A549 (cell line): ENCODE results near the gene TM6SF1. TPM values are rescaled to one million over a fixed set of nuclear protein-coding genes. Genes with fewer than 3 reads are reported as not detected.

Source experiments
- ATAC-seq, 2 experiments: fragments of 200-7000 bp in 1 of 2; fragments of >200 bp in 1 of 2; cut with Nextera tagmentation in 1 of 2; cut with Tn5 transposase in 1 of 2; 3 replicates each; pipeline versions ENCODE4 v1.8.0 to v1.9.1; 2018 to 2020; ENCODE audit warnings: mild to moderate bottlenecking in 1 of 2, moderate library complexity in 1 of 2
- CTCF ChIA-PET: fragments of 300-600 bp; sonication (Branson Sonifier 250); formaldehyde crosslinking; extraction: SDS; loops from one replicate; lab custom pipeline; 2021; ENCODE audit warnings: antibody characterized with exemption, inconsistent platforms; lab: Yijun Ruan, JAX
- POLR2A ChIA-PET: fragments of 350-600 bp; formaldehyde crosslinking; extraction: SDS; loops from one replicate; lab custom pipeline; 2021; ENCODE audit warnings: antibody characterized with exemption, inconsistent platforms; lab: Yijun Ruan, JAX
- DNase-seq, 2 experiments: peaks; one replicate each; pipeline versions ENCODE4 v3.0.0 to v3.0.0-alpha.2; 2011 to 2016; ENCODE audit warnings: low read depth in 1 of 2, low spot score in 1 of 2
- FAIRE-seq: peaks from 2 replicates; lab custom pipeline; 2011; peaks lifted over from hg19 to GRCh38; lab: Jason Lieb, UNC
- H3K27ac ChIP-seq, 2 experiments: fragments of >200 bp; sonication (Bioruptor Twin); formaldehyde crosslinking; 3 replicates each; pipeline ENCODE4 v1.5.1; 2016 to 2017
- H3K4me1 ChIP-seq: fragments of >200 bp; sonication (Bioruptor Twin); formaldehyde crosslinking; 3 replicates; pipeline ENCODE4 v1.6.1; 2016
- H3K4me2 ChIP-seq: fragments of >200 bp; sonication (Bioruptor Twin); formaldehyde crosslinking; 3 replicates; pipeline ENCODE4 v1.6.1; 2016
- H3K4me3 ChIP-seq: fragments of >200 bp; sonication (Bioruptor Twin); formaldehyde crosslinking; 3 replicates; pipeline ENCODE4 v1.5.1; 2016
- H3K9me3 ChIP-seq: fragments of >200 bp; sonication (Bioruptor Twin); formaldehyde crosslinking; 3 replicates; pipeline ENCODE4 v1.6.1; 2016
- CBX8 ChIP-seq: fragments of 200-600 bp; sonication (generic); IDR thresholded peaks from 2 replicates; pipeline ENCODE4 v1.6.1; 2016
- CHD2 ChIP-seq: fragments of 150-350 bp; IDR thresholded peaks from 2 replicates; pipeline ENCODE4 v1.6.1; 2014; ENCODE audit warnings: low read length; ENCODE audit not compliant: partially characterized antibody
- ELK1 ChIP-seq: fragments of 150-350 bp; IDR thresholded peaks from 2 replicates; pipeline ENCODE4 v1.6.1; 2014; ENCODE audit warnings: low read depth, mild to moderate bottlenecking, low read length
- EP300 ChIP-seq, 2 experiments: fragments of >200 bp; sonication (Bioruptor Twin); formaldehyde crosslinking; IDR thresholded peaks; 2 replicates in 1 of 2; 3 replicates in 1 of 2; pipeline ENCODE4 v1.6.1; 2016 to 2017
- ESRRA ChIP-seq: fragments of 150-350 bp; IDR thresholded peaks from 2 replicates; pipeline ENCODE4 v1.6.1; 2014; ENCODE audit warnings: mild to moderate bottlenecking, low read length, borderline replicate concordance
- FOSB ChIP-seq: fragments of 250-450 bp; sonication (Bioruptor Pico); IDR thresholded peaks from 2 replicates; pipeline ENCODE4 v1.5.0; 2020; ENCODE audit warnings: mild to moderate bottlenecking, moderate library complexity
- FOXS1 ChIP-seq: fragments of 250-450 bp; sonication (Bioruptor Pico); IDR thresholded peaks from 2 replicates; pipeline ENCODE4 v1.5.0; 2020; ENCODE audit warnings: mild to moderate bottlenecking, moderate library complexity
- HES2 ChIP-seq: fragments of >200 bp; sonication (Bioruptor Twin); formaldehyde crosslinking; IDR thresholded peaks from 2 replicates; pipeline ENCODE4 v1.6.1; 2016
- HOXA7 ChIP-seq: fragments of 250-450 bp; sonication (Bioruptor Pico); IDR thresholded peaks from 2 replicates; pipeline ENCODE4 v1.5.0; 2020; ENCODE audit warnings: mild to moderate bottlenecking, moderate library complexity
- HOXB13 ChIP-seq: fragments of 250-450 bp; sonication (Bioruptor Pico); IDR thresholded peaks from 2 replicates; pipeline ENCODE4 v1.5.0; 2020; ENCODE audit warnings: low read depth, mild to moderate bottlenecking, moderate library complexity
- HOXB5 ChIP-seq: fragments of 250-450 bp; sonication (Bioruptor Pico); IDR thresholded peaks from 2 replicates; pipeline ENCODE4 v1.5.0; 2020; ENCODE audit warnings: mild to moderate bottlenecking, moderate library complexity
- KDM1A ChIP-seq: fragments of 200-600 bp; sonication (generic); IDR thresholded peaks from 2 replicates; pipeline ENCODE4 v1.6.1; 2016; ENCODE audit warnings: low read depth, mild to moderate bottlenecking
- KDM5A ChIP-seq: fragments of 200-600 bp; sonication (generic); IDR thresholded peaks from 2 replicates; pipeline ENCODE4 v1.6.1; 2016; ENCODE audit warnings: antibody characterized with exemption, mild to moderate bottlenecking
- NFE2L2 ChIP-seq: fragments of 150-350 bp; conservative IDR thresholded peaks from 2 replicates; pipeline ENCODE4 v1.6.1; 2014; ENCODE audit warnings: low read length
- NPAS2 ChIP-seq: fragments of 250-450 bp; sonication (Bioruptor Pico); IDR thresholded peaks from 2 replicates; pipeline ENCODE4 v1.8.0; 2022; ENCODE audit warnings: mild to moderate bottlenecking, moderate library complexity, borderline replicate concordance
- PHF8 ChIP-seq: fragments of 200-600 bp; sonication (generic); IDR thresholded peaks from 2 replicates; pipeline ENCODE4 v1.6.1; 2016; ENCODE audit warnings: low read depth, mild to moderate bottlenecking, antibody characterized with exemption, moderate library complexity, borderline replicate concordance
- POLR2A ChIP-seq: IDR thresholded peaks from 2 replicates; pipeline ENCODE4 v1.6.1; 2012; ENCODE audit warnings: mild to moderate bottlenecking, low read length
- POLR2AphosphoS2 ChIP-seq: conservative IDR thresholded peaks from 2 replicates; pipeline ENCODE4 v1.6.1; 2012; ENCODE audit warnings: low read length, improper control_type of control experiment, inconsistent platforms
- RAD21 ChIP-seq, 2 experiments: fragments of >200 bp in 1 of 2; sonication (Bioruptor Twin) in 1 of 2; formaldehyde crosslinking in 1 of 2; IDR thresholded peaks in 1 of 2; conservative IDR thresholded peaks in 1 of 2; 2 replicates in 1 of 2; 3 replicates in 1 of 2; pipeline ENCODE4 v1.6.1; 2012 to 2018; ENCODE audit warnings: inconsistent platforms in 1 of 2
- RARB ChIP-seq: fragments of 250-450 bp; sonication (Bioruptor Pico); IDR thresholded peaks from 2 replicates; pipeline ENCODE4 v1.8.0; 2021; ENCODE audit warnings: mild to moderate bottlenecking, moderate library complexity
- RCOR1 ChIP-seq: fragments of 150-350 bp; IDR thresholded peaks from 2 replicates; pipeline ENCODE4 v1.6.1; 2014; ENCODE audit warnings: antibody characterized with exemption, low read length, low read depth
- RFX5 ChIP-seq: fragments of 450-650 bp; IDR thresholded peaks from 2 replicates; pipeline ENCODE4 v1.7.1; 2014; ENCODE audit warnings: antibody characterized with exemption, mild to moderate bottlenecking, moderate library complexity
- SMC3 ChIP-seq: fragments of >200 bp; sonication (Bioruptor Twin); formaldehyde crosslinking; IDR thresholded peaks from 3 replicates; pipeline ENCODE4 v1.6.1; 2018; ENCODE audit warnings: inconsistent platforms
- TP53 ChIP-seq: fragments of 250-450 bp; sonication (Bioruptor Pico); IDR thresholded peaks from 2 replicates; pipeline ENCODE4 v1.5.0; 2021; ENCODE audit warnings: mild to moderate bottlenecking, moderate library complexity
- WGBS: methylation state at CpG from one replicate; pipeline ENCODE4 v1.1.6; 2017; ENCODE audit errors: missing lambda C conversion rate; 5-methylcytosine and 5-hydroxymethylcytosine counted together
- polyA plus RNA-seq, 4 experiments: library from polyadenylated mRNA; depleted of rRNA in 3 of 4; stranded (reverse); fragments of >200 nt; fragmentation: RNase III in 1 of 4; extraction: RNeasy Plus Mini Kit Qiagen cat#74134 plus additional on column Dnase treatment in 1 of 4; gene quantifications; 2 replicates in 3 of 4; 3 replicates in 1 of 4; pipeline ENCODE4 v1.2.3, GENCODE V29; 2011 to 2017
- TF ChIP-seq, protein P1 (sequence below): fragments of 250-450 bp; sonication (Bioruptor Pico); IDR thresholded peaks from 2 replicates; pipeline ENCODE4 v1.5.0; 2020; ENCODE audit warnings: low read depth, mild to moderate bottlenecking, moderate library complexity
- TF ChIP-seq, protein P2 (sequence below): fragments of >200 bp; sonication (Bioruptor Twin); formaldehyde crosslinking; IDR thresholded peaks from 3 replicates; pipeline ENCODE4 v1.6.1; 2016
- TF ChIP-seq, protein P3 (sequence below): IDR thresholded peaks from 2 replicates; pipeline ENCODE4 v1.6.1; 2012; ENCODE audit warnings: low read depth, borderline replicate concordance
- TF ChIP-seq, protein P4 (sequence below): fragments of 200-600 bp; sonication (generic); IDR thresholded peaks from 2 replicates; pipeline ENCODE4 v1.6.1; 2016; ENCODE audit warnings: antibody characterized with exemption, mild to moderate bottlenecking, moderate library complexity

Gene TM6SF1
- polyA plus RNA-seq, 2 of the 4 experiments (the other 2 are of a cell fraction), result 1.1 TPM; not detected in 1

GRCh38 chr15:83104141-83104540 is 3.3 kb upstream of the TM6SF1 start:
- 72% methylated on average over 4 of the region's 4 CpGs for WGBS
- Histone ChIP-seq H3K9me3 (no peaks in the 10 kb centered on the region), H3K27ac (no peak overlapping the region), H3K4me1 (peaks cover 9% of the 10 kb centered on the region; the same call in 1 of the 3 replicates), H3K4me2 (no peak overlapping the region), H3K4me3 (no peak overlapping the region)
- CTCF ChIA-PET, result interaction anchor here (0.7 to 1.0 kb wide), 2 partner anchors 27 to 1261 kb away, joined by 3 read pairs; no protein-coding TSS in a partner anchor
- FAIRE-seq (no peak), ATAC-seq (no peak), DNase-seq (no peak)
- TF ChIP-seq, protein P1, sequence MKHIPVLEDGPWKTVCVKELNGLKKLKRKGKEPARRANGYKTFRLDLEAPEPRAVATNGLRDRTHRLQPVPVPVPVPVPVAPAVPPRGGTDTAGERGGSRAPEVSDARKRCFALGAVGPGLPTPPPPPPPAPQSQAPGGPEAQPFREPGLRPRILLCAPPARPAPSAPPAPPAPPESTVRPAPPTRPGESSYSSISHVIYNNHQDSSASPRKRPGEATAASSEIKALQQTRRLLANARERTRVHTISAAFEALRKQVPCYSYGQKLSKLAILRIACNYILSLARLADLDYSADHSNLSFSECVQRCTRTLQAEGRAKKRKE (CRISPR knock-in tag), result no peak
- TF ChIP-seq SMC3 (no peak), TP53 (CRISPR knock-in tag) (no peak), FOXS1 (no peak), POLR2A (no peak), ELK1 (no peak), FOSB (no peak), HES2 (no peak), POLR2AphosphoS2 (no peak), HOXB5 (CRISPR knock-in tag) (no peak), KDM1A (no peak), CHD2 (no peak), PHF8 (no peak), KDM5A (no peak), NPAS2 (CRISPR knock-in tag) (no peak)
- TF ChIP-seq, protein P2, sequence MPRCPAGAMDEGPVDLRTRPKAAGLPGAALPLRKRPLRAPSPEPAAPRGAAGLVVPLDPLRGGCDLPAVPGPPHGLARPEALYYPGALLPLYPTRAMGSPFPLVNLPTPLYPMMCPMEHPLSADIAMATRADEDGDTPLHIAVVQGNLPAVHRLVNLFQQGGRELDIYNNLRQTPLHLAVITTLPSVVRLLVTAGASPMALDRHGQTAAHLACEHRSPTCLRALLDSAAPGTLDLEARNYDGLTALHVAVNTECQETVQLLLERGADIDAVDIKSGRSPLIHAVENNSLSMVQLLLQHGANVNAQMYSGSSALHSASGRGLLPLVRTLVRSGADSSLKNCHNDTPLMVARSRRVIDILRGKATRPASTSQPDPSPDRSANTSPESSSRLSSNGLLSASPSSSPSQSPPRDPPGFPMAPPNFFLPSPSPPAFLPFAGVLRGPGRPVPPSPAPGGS, result no peak
- TF ChIP-seq, protein P3, sequence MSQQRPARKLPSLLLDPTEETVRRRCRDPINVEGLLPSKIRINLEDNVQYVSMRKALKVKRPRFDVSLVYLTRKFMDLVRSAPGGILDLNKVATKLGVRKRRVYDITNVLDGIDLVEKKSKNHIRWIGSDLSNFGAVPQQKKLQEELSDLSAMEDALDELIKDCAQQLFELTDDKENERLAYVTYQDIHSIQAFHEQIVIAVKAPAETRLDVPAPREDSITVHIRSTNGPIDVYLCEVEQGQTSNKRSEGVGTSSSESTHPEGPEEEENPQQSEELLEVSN, result no peak
- TF ChIP-seq, protein P4, sequence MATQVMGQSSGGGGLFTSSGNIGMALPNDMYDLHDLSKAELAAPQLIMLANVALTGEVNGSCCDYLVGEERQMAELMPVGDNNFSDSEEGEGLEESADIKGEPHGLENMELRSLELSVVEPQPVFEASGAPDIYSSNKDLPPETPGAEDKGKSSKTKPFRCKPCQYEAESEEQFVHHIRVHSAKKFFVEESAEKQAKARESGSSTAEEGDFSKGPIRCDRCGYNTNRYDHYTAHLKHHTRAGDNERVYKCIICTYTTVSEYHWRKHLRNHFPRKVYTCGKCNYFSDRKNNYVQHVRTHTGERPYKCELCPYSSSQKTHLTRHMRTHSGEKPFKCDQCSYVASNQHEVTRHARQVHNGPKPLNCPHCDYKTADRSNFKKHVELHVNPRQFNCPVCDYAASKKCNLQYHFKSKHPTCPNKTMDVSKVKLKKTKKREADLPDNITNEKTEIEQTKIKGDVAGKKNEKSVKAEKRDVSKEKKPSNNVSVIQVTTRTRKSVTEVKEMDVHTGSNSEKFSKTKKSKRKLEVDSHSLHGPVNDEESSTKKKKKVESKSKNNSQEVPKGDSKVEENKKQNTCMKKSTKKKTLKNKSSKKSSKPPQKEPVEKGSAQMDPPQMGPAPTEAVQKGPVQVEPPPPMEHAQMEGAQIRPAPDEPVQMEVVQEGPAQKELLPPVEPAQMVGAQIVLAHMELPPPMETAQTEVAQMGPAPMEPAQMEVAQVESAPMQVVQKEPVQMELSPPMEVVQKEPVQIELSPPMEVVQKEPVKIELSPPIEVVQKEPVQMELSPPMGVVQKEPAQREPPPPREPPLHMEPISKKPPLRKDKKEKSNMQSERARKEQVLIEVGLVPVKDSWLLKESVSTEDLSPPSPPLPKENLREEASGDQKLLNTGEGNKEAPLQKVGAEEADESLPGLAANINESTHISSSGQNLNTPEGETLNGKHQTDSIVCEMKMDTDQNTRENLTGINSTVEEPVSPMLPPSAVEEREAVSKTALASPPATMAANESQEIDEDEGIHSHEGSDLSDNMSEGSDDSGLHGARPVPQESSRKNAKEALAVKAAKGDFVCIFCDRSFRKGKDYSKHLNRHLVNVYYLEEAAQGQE, result no peak
- POLR2A ChIA-PET, result interaction anchor here (1.1 kb wide), 1 partner anchor 16 kb away, joined by 3 read pairs; no protein-coding TSS in a partner anchor

GRCh38 chr15:83105440-83105839 is 2.0 kb upstream of the TM6SF1 start:
- 35% methylated on average over 1 of the region's 1 CpG for WGBS
- TF ChIP-seq RCOR1, result no peak
- TF ChIP-seq, protein P1 (CRISPR knock-in tag), result no peak
- TF ChIP-seq ESRRA, result no peak
- TF ChIP-seq HOXB13 (CRISPR knock-in tag), result no peak
- TF ChIP-seq NPAS2 (CRISPR knock-in tag), result no peak
- no peak for TF ChIP-seq RAD21 (conservative IDR thresholded peaks at IDR 0.05 in 1 of 2, IDR thresholded peaks at IDR 0.05 in 1 of 2)
- no peak for TF ChIP-seq EP300 (IDR thresholded peaks at IDR 0.05)
- TF ChIP-seq NFE2L2, result no peak
- TF ChIP-seq CBX8, result no peak
- TF ChIP-seq RFX5, result no peak
- TF ChIP-seq HOXA7, result no peak
- no peak for TF ChIP-seq CHD2
- TF ChIP-seq RARB, result no peak
- H3K4me1 ChIP-seq, result peaks cover 9% of the 10 kb centered on the region; the same call in 1 of the 3 replicates
- H3K27ac ChIP-seq, result no peak overlapping the region
- no peaks in the 10 kb centered on the region for H3K9me3 ChIP-seq
- ChIA-PET POLR2A (no interaction called here), CTCF (no interaction called here)
- DNase-seq, result no peak
- no peak for ATAC-seq
- no peak overlapping the region for H3K4me2 ChIP-seq
- FAIRE-seq, result no peak
- no peak overlapping the region for H3K4me3 ChIP-seq
